HG02571 (cell line): ENCODE data around the gene NLGN3.
"Not testable (repeated sequence)": the region's sequence is repeated elsewhere in the genome, so short reads cannot be mapped to it uniquely, and the experiment has no call there.

Experiments
- ATAC-seq: cut with Tn5 transposase; IDR thresholded peaks from one replicate; pipeline ENCODE4 v1.9.1; 2021; ENCODE audit warnings: mild to moderate bottlenecking, moderate library complexity; ENCODE audit not compliant: unreplicated experiment

Gene NLGN3

GRCh38 chrX:71169586-71169985, 24.9 kb downstream of the NLGN3 start:
- ATAC-seq, result no peak

- ATAC-seq, result no peak
These were observed 26.0 kb downstream of the NLGN3 start for GRCh38 chrX:71170660-71171059.

GRCh38 chrX:71171110-71171801, 26.6 kb downstream of the NLGN3 start:
- no peak for ATAC-seq

GRCh38 chrX:71173440-71173839, 28.8 kb downstream of the NLGN3 start:
- no peak for ATAC-seq

GRCh38 chrX:71174795-71175194, 30.2 kb downstream of the NLGN3 start:
- ATAC-seq, result no peak

- ATAC-seq, result no peak
These were observed 30.9 kb downstream of the NLGN3 start for GRCh38 chrX:71175531-71175930.

- ATAC-seq, result no peak
These were observed 32.7 kb downstream of the NLGN3 start for GRCh38 chrX:71177327-71177726.

- no peak for ATAC-seq
These were observed 34.3 kb downstream of the NLGN3 start for GRCh38 chrX:71178908-71179307.

GRCh38 chrX:71180579-71181265, 36.1 kb downstream of the NLGN3 start:
- not testable (repeated sequence) for ATAC-seq

GRCh38 chrX:71181558-71181909, 36.9 kb downstream of the NLGN3 start:
- peak; percentile 27 for ATAC-seq

- ATAC-seq, result peak; percentile 78
These were observed 37.5 kb downstream of the NLGN3 start for GRCh38 chrX:71181910-71182799.

GRCh38 chrX:71182871-71183270, 38.2 kb downstream of the NLGN3 start:
- ATAC-seq, result no peak

- ATAC-seq, result no peak
These were observed 38.7 kb downstream of the NLGN3 start for GRCh38 chrX:71183341-71183740.

- no peak for ATAC-seq
These were observed 39.5 kb downstream of the NLGN3 start for GRCh38 chrX:71184092-71184491.

GRCh38 chrX:71184803-71185495, 40.3 kb downstream of the NLGN3 start:
- ATAC-seq, result no peak

- no peak for ATAC-seq
These were observed 46.6 kb downstream of the NLGN3 start for GRCh38 chrX:71191248-71191647.

GRCh38 chrX:71195964-71196649, 51.5 kb downstream of the NLGN3 start:
- ATAC-seq, result no peak

GRCh38 chrX:71198066-71198465, 53.4 kb downstream of the NLGN3 start:
- peak; percentile 56 for ATAC-seq

- ATAC-seq, result no peak
These were observed 54.8 kb downstream of the NLGN3 start for GRCh38 chrX:71199252-71200008.

- no peak for ATAC-seq
These were observed 66.2 kb downstream of the NLGN3 start for GRCh38 chrX:71210816-71211215.
